ENCODE measurements around the gene UNC13B.

The UNC13B gene

DNA sequence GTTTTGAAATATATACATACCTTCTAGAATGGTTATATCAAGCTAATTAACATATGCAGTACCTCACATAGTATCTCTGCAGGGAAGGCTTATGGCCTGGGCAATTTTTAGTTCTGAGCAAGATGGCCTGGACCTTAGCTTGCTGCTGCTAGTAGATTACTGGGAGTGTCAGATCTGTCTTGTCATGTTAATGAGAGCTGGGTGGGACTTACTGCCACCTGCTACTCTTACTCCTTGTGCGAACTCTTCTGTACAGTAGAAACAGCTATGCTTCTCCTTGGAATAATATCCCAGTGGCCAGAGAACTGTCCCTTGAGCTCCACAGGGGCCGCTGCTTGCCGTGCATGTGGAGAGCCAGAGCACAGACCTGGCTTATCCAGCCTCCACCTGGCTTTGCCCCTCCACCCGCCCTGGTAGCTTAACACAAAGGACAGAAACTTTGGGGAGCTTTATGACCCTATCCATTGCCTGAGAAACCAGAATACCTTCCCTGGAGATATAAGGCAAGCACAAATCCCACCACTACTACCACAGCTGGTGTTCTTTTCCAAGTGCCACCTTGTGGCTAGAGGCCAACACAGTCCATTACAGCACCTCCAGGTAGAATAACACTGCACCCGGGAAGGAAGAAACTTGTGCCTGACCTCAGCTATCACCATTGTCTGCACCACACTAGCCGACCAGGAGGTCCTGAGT, 253.7 kb downstream of the UNC13B start:
- Mint-ChIP-seq H3K27me3 (peaks cover 62% of the 10 kb centered on the region), H3K36me3 (no peaks in the 10 kb centered on the region), H3K9me3 (no peaks in the 10 kb centered on the region), H3K4me3 (no peak overlapping the region), H3K27ac (no peak overlapping the region), H3K4me1 (no peaks in the 10 kb centered on the region)
- no peak for ATAC-seq

DNA sequence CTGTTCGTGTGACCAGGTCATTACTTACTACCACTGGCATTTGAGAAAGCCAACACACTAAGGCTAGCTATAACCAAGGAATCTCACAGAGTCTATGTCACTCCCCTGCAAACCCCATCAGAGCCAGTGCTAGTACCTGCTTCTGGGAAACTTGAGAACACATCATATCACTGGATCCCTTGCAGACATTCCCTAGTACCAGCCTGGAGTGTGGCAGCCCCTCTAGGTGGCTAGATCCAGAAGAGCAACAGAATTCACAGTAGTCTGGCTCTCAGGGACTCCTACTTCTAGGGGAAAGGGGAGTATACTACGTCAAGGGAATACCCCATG, 254.3 kb downstream of the UNC13B start:
- Mint-ChIP-seq H3K4me1 (no peaks in the 10 kb centered on the region), H3K4me3 (no peak overlapping the region), H3K27me3 (peaks cover 62% of the 10 kb centered on the region), H3K36me3 (no peaks in the 10 kb centered on the region), H3K27ac (no peak overlapping the region), H3K9me3 (no peaks in the 10 kb centered on the region)
- ATAC-seq, result no peak

DNA sequence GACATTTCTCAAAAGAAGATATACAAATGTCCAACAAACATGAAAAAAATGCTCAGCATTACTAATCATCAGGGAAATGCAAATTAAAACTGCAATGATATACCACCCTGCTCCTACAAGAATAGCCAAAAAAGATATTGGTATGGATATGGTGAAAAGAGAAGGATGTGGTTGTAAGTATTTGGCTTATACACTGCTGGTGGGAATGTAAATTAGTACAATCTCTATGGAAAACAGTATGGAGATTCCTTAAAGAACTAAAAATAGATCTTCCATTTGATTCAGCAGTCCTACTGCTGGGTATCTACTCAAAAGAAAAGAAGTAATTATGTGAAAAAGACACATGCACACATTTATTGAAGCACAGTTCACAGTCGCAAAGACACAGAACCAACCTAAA, 260.5 kb downstream of the UNC13B start:
- Mint-ChIP-seq H3K36me3 (no peaks in the 10 kb centered on the region), H3K4me3 (no peak overlapping the region), H3K27me3 (peaks cover 56% of the 10 kb centered on the region), H3K9me3 (no peaks in the 10 kb centered on the region), H3K4me1 (no peaks in the 10 kb centered on the region), H3K27ac (no peak overlapping the region)
- ATAC-seq, result no peak

DNA sequence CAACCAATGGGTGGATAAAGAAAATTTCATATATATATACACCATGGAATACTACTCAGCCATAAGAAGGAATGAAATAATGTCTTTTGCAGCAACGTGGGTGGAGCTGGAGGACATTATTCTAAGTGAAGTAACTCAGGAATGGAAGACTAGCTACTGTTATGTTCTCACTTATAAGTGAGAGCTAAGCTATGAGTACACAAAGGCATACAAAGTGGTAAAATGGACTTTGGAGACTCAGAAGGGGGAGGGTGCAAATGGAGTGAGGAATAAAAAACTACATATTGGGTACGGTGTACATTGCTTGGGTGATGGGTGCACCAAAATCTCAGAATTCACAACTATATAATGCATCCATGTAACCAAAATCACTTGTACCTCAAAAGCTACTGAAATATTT, 260.9 kb downstream of the UNC13B start:
- no peaks in the 10 kb centered on the region for H3K4me1 Mint-ChIP-seq
- peaks cover 56% of the 10 kb centered on the region for H3K27me3 Mint-ChIP-seq
- H3K36me3 Mint-ChIP-seq, result no peaks in the 10 kb centered on the region
- no peak overlapping the region for H3K4me3 Mint-ChIP-seq
- ATAC-seq, result no peak
- H3K9me3 Mint-ChIP-seq, result no peaks in the 10 kb centered on the region
- H3K27ac Mint-ChIP-seq, result no peak overlapping the region

DNA sequence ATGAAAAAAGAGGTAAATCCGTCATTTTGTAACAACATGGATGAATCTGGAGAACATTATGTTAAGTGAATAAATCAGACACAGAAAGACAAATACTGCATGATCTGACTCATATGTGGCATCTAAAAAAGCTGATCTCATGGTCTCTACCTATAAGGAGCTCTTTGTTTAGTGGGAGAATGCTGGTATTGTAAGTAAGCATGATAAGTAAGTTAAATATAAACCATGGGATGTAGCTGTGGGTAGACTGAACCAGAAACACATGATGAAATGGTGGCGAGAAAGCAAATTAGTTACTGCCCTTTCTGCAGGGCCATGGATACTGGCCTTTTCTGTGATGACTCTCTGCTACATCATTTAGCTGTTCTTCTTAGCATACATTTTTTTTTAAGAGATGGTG, 261.7 kb downstream of the UNC13B start:
- H3K27me3 Mint-ChIP-seq, result peaks cover 56% of the 10 kb centered on the region
- no peak for ATAC-seq
- peaks cover 7% of the 10 kb centered on the region for H3K36me3 Mint-ChIP-seq
- peaks cover 5% of the 10 kb centered on the region for H3K9me3 Mint-ChIP-seq
- no peak overlapping the region for H3K4me3 Mint-ChIP-seq
- H3K27ac Mint-ChIP-seq, result no peak overlapping the region
- no peaks in the 10 kb centered on the region for H3K4me1 Mint-ChIP-seq

DNA sequence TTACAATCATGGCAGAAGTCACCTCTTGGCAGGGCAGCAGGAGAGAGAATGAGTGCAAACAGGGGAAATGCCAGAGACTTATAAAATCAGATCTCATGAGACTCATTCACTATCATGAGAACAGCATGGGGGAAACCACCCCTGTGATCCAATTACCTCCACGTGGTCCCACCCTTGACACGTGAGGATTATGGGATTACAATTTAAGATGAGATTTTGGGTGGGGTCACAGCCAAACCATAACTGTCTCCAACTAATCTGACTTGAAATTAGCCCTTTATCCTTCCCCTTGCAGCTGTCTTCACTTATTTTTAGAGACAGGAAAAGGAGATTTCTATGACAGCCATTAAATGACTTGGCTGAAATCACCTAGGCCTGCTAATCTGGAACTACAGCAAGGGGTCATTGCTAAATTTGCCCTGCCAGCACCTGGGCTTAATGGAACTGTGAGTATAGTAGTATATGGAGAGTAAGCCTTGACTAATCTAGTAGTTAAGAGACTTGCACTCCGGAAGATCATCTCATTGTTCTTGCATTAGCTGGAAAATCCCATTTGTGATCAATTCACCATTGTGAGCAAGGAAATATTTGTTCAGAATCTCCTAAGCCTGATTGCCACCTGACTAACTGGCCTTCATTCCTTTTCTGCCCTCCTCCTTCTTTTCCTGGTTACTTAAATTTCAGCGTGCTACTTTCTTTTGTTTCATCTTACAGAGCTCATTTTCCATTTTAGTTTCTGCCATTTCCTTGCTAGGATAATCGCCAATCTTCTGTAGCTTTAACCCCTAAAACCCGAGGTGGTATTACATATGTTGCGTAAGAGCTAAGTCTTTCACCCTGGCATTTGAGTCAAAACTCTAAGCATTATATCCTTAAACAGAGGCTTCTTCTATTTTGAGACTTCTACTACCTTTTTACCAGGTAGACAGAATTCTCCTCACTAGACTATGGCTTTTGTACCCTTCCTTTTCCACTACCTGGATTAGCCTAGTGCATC, 262.8 kb downstream of the UNC13B start:
- ATAC-seq, result no peak
- peaks cover 10% of the 10 kb centered on the region for H3K9me3 Mint-ChIP-seq
- H3K4me3 Mint-ChIP-seq, result no peak overlapping the region
- H3K27me3 Mint-ChIP-seq, result peaks cover 62% of the 10 kb centered on the region
- no peak overlapping the region for H3K27ac Mint-ChIP-seq
- H3K4me1 Mint-ChIP-seq, result no peaks in the 10 kb centered on the region
- peaks cover 12% of the 10 kb centered on the region for H3K36me3 Mint-ChIP-seq

DNA sequence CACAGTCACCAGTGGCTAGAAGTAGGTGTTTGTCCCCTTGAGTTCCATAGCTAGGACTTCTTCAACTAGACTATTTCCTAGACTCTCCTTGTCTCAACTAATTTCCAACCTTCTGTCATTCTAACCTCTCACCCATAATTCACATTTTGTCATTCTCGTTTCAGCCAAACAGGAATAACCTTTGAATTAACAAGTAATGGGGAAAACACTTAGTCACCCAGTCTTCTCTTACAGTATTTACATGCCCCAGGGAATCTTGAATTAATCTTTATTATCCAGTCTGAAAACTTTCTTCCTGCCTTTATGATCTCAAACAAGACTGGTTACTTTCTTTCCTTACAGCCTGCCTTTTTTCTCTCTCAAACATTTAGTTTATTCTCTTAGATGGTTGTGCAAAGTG, 264.8 kb downstream of the UNC13B start:
- Mint-ChIP-seq H3K9me3 (peaks cover 10% of the 10 kb centered on the region), H3K4me3 (no peak overlapping the region), H3K36me3 (peaks cover 12% of the 10 kb centered on the region), H3K4me1 (no peaks in the 10 kb centered on the region), H3K27ac (no peak overlapping the region), H3K27me3 (peaks cover 66% of the 10 kb centered on the region)
- ATAC-seq, result no peak

DNA sequence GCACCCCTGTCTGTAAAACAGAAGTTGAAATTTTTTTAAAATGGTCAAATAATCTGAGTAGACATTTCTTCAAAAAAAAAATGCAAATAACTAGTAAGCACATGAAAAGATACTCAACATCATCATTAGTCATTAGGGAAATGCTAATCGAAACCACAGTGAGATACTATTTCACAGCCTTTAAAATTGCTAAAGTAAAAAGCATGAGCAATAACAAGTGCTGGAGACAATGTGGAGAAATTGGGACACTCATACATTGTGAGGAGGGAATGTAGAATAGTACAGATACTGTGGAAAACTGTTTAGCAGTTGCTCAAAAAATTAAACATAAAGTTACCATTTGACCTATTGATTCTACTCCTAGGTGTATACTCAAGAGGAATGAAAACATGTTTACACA, 269.7 kb downstream of the UNC13B start:
- H3K27me3 Mint-ChIP-seq, result peaks cover 35% of the 10 kb centered on the region
- no peak overlapping the region for H3K27ac Mint-ChIP-seq
- peaks cover 12% of the 10 kb centered on the region for H3K36me3 Mint-ChIP-seq
- H3K4me3 Mint-ChIP-seq, result no peak overlapping the region
- peaks cover 10% of the 10 kb centered on the region for H3K9me3 Mint-ChIP-seq
- no peaks in the 10 kb centered on the region for H3K4me1 Mint-ChIP-seq
- no peak for ATAC-seq

DNA sequence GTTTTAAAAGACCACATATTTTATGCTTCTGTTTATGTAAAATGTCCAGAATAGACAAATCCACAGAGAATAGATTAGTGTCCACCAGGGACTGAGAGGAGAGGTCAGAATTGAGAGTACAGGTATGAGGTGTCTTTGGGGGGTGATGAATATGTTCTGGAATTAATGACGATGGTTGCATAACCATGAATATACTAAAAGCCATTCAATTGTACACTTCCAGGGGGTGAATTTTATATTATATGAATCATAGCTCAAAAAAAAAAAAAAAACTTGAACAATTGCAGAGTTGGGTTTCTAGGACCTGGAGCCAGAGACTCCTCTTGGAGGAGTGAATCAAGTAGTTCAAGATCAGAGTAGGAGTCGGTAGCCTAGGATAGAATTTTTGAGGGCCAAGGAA, 270.3 kb downstream of the UNC13B start:
- H3K9me3 Mint-ChIP-seq, result peaks cover 10% of the 10 kb centered on the region
- H3K4me1 Mint-ChIP-seq, result peaks cover 5% of the 10 kb centered on the region
- peaks cover 29% of the 10 kb centered on the region for H3K27me3 Mint-ChIP-seq
- no peak overlapping the region for H3K27ac Mint-ChIP-seq
- no peak for ATAC-seq
- H3K36me3 Mint-ChIP-seq, result peaks cover 12% of the 10 kb centered on the region
- H3K4me3 Mint-ChIP-seq, result no peak overlapping the region

DNA sequence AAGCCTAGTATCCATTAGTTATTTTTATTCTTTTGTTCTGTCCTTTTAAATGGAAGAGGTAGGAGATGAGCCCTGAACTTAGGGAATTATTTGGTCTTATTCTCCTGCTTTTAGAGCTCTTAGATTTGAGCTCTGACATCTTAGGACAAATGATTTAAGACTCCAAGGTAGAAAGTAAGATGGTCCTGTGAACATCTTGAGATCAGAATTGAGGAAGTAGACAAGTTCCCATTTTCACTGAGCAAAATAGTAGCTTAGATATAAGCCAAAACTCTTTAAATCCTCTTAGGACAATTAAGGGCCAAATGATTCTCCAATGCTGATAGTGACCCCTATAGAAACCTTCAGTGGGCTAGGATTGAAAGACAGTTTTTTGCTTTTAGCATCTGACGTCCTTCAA, 275.1 kb downstream of the UNC13B start:
- no peak for ATAC-seq
- H3K4me1 Mint-ChIP-seq, result peaks cover 8% of the 10 kb centered on the region
- H3K27me3 Mint-ChIP-seq, result no peaks in the 10 kb centered on the region
- no peak overlapping the region for H3K27ac Mint-ChIP-seq
- H3K36me3 Mint-ChIP-seq, result no peaks in the 10 kb centered on the region
- H3K9me3 Mint-ChIP-seq, result no peaks in the 10 kb centered on the region
- no peak overlapping the region for H3K4me3 Mint-ChIP-seq

DNA sequence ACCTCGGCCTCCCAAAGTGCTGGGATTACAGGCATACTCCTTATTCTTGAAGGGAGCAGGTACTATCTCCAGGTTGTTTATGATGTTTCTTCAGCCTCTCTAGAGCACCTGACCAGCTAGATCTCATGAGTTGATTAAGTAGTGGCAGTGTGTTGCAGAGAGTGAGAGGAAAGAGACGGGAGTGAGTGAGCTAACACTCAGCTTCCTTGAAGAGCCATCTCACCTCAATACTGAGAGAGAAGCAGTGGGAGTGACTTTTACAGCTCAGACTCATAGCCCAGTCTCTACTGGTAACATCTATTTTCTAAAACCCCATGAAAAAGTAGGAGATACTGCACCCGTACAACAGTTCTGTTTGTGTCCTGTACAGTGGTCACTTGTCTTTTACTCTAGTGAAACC, 284.2 kb downstream of the UNC13B start:
- H3K27ac Mint-ChIP-seq, result no peak overlapping the region
- H3K9me3 Mint-ChIP-seq, result no peaks in the 10 kb centered on the region
- no peaks in the 10 kb centered on the region for H3K4me1 Mint-ChIP-seq
- peaks cover 22% of the 10 kb centered on the region for H3K27me3 Mint-ChIP-seq
- no peak overlapping the region for H3K4me3 Mint-ChIP-seq
- ATAC-seq, result no peak
- no peaks in the 10 kb centered on the region for H3K36me3 Mint-ChIP-seq

DNA sequence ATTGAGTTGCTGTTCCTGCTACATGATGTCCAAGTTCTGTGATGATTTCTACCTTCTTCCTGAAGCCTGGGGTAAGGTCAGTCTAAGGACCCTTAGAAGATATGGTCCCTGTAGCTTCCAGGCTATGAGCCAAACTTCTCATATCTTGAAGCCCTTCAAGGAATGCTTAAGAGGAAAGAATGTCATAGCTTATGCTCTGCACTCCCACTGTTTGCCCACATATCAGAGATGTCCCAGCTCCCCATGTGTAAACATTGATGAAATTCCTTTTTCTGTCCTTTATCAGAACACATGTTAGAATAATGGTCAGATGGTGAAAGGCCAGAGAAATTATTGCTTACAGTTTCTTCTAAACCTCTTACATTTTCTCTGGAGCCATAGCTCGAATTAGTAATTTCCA, 286.7 kb downstream of the UNC13B start:
- no peak overlapping the region for H3K27ac Mint-ChIP-seq

DNA sequence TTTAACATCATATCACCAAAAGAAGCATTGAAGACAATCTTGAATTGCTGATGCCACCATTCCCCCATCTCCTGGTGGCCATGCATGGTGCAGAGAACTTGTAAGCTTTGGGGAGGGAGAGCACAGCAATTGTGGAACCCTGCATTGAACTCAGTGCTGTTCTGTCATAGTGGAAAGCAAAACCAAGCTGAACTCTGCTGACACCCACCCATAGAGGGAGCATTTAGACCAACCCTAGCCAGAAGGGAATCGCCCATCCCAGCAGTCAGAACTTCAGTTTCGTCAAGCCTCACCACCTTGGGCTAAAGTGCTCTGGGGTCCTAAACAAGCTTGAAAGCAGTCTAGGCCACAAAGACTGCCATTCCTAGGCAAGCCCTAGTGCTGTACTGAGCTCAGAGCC, 290.7 kb downstream of the UNC13B start:
- Mint-ChIP-seq H3K4me3 (no peak overlapping the region), H3K4me1 (no peaks in the 10 kb centered on the region), H3K36me3 (no peaks in the 10 kb centered on the region), H3K27me3 (peaks cover 41% of the 10 kb centered on the region), H3K27ac (no peak overlapping the region), H3K9me3 (peaks cover 12% of the 10 kb centered on the region)
- ATAC-seq, result no peak

More for the DNA sequence above, 286.7 kb downstream of the UNC13B start:
- no peaks in the 10 kb centered on the region for H3K36me3 Mint-ChIP-seq
- peaks cover 45% of the 10 kb centered on the region for H3K27me3 Mint-ChIP-seq
- H3K4me1 Mint-ChIP-seq, result no peaks in the 10 kb centered on the region
- ATAC-seq, result no peak
- H3K4me3 Mint-ChIP-seq, result no peak overlapping the region
- H3K9me3 Mint-ChIP-seq, result peaks cover 3% of the 10 kb centered on the region

DNA sequence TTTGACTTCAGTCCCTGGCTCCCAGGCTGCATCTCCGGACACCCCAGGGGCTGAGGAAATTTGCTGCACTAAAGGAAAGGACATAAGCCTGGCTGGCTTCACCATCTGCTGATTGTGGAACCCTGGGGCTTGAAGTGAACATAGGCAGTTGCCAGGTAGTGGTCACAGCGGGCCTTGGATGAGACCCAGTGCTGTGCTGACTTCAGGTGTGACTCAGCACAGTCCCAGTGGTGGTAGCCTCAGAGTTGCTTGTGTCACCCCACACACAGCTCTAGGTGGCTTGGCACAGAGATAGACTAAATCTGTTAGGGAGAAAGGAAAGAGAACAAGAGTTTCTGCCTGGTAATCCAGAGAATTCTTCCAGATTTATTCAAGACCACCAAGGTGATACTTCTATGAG, 292.0 kb downstream of the UNC13B start:
- no peak overlapping the region for H3K4me3 Mint-ChIP-seq
- H3K36me3 Mint-ChIP-seq, result no peaks in the 10 kb centered on the region
- no peak overlapping the region for H3K27ac Mint-ChIP-seq
- H3K9me3 Mint-ChIP-seq, result peaks cover 12% of the 10 kb centered on the region
- H3K27me3 Mint-ChIP-seq, result peaks cover 42% of the 10 kb centered on the region
- ATAC-seq, result no peak
- H3K4me1 Mint-ChIP-seq, result no peaks in the 10 kb centered on the region

Measured in stimulated activated memory B cell treated with anti-CD40 and anti-IgM and Interleukin-4, amounts not matched to agents 10 μg/mL and 1 μg/mL and 100 μg/mL, for 72 hours (primary cell).